Panc1 (cell line): ENCODE results near the gene PTGR1.

Experiments used
- CTCF ChIP-seq: fragments of 450-650 bp; IDR thresholded peaks from 2 replicates; pipeline ENCODE4 v1.5.1; 2017; ENCODE audit warnings: mild to moderate bottlenecking
- POLR2AphosphoS5 ChIP-seq: IDR thresholded peaks from 2 replicates; pipeline ENCODE4 v1.6.1; 2012; ENCODE audit warnings: mild to moderate bottlenecking, low read depth, low read length, moderate library complexity
- REST ChIP-seq, 2 experiments: IDR thresholded peaks; 2 replicates each; pipeline ENCODE4 v1.6.1; 2011 to 2012; ENCODE audit warnings: low read depth in 2 of 2, control low read depth in 1 of 2, low read length in 1 of 2, mild to moderate bottlenecking in 1 of 2, moderate library complexity in 1 of 2; ENCODE audit not compliant: insufficient read depth in 1 of 2
- SIN3A ChIP-seq: IDR thresholded peaks from 2 replicates; pipeline ENCODE4 v1.6.1; 2012; ENCODE audit warnings: low read depth, mild to moderate bottlenecking, low read length, moderate library complexity, borderline replicate concordance; ENCODE audit not compliant: insufficient read depth
- TCF7L2 ChIP-seq: IDR thresholded peaks from 2 replicates; pipeline ENCODE4 v1.6.1; 2011; ENCODE audit warnings: mild to moderate bottlenecking, low read depth, low read length, inconsistent platforms

GRCh38 chr9:111631214-111631971 lies 31.9 kb upstream of the PTGR1 start, which contains the start of gene DNAJC25:
- TF ChIP-seq CTCF: no peak
- peak; percentile 89 for TF ChIP-seq POLR2AphosphoS5
- peak in 1 of 2 experiments; percentile 65; a peak in 1 of 4 replicates for TF ChIP-seq REST (IDR thresholded peaks at IDR 0.05; ENCODE audit: insufficient read depth in 1 of 2, low read depth in 2 of 2, low read length in 1 of 2)
- TF ChIP-seq TCF7L2: no peak; the same call in 1 of the 2 replicates
- peak; percentile 67; the same call in 1 of the 2 replicates for TF ChIP-seq SIN3A
